Kidney tubule cell (primary cell): Measurements from ENCODE around the gene CEMIP.
"Not testable (repeated sequence)": the region's sequence is repeated elsewhere in the genome, so short reads cannot be mapped to it uniquely, and the experiment has no call there.

ENCODE experiments used
- DNase-seq: peaks from one replicate; pipeline ENCODE4 v3.0.0-alpha.2; 2018; ENCODE audit warnings: low spot score

CEMIP gene

DNA sequence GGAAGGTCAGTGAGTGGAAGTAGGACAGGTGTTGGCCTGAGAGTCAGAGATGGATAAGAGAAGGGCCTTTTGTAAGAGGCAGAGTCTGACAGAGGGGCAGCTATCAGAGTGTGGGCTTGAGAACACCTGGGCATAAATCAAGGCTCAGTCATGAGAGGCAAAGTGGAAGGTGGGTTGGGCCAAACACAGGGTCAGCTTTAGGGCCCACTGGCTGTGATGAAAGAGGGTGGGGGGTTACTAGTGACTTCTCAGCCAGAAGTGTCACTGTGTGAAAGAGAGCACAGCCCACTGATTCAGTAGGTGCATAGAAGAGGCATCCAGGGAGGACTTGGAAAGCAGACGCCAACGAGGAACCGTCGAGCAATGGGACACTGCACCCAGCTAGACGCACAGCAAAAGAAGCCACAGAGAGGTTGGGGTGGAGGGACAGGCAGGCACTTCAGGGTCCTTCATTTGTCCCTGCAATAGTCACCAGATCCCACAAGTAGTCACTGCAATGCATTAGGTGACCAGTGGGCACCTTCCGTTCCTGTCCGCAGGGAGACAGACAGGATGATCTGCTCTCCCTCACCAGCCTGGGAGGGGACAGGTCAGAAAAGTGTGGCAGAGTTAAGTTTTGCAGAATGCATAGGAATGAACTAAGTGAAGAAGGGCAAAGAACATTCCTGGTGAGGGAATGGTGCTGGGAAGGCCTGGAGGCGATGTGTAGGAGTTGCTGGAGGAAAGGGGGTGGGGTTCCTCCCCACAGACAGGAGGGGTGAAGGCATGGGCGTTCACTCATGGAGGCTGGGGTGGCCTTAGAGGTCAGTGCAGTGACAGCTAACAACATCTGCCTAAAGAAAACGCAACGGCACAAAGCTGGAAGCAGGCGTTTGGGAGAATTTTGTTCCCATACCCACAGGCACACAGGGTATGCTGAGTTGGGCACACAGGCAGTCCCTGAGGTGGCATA is 174.1 kb downstream of the CEMIP start:
- DNase-seq = no peak

DNA sequence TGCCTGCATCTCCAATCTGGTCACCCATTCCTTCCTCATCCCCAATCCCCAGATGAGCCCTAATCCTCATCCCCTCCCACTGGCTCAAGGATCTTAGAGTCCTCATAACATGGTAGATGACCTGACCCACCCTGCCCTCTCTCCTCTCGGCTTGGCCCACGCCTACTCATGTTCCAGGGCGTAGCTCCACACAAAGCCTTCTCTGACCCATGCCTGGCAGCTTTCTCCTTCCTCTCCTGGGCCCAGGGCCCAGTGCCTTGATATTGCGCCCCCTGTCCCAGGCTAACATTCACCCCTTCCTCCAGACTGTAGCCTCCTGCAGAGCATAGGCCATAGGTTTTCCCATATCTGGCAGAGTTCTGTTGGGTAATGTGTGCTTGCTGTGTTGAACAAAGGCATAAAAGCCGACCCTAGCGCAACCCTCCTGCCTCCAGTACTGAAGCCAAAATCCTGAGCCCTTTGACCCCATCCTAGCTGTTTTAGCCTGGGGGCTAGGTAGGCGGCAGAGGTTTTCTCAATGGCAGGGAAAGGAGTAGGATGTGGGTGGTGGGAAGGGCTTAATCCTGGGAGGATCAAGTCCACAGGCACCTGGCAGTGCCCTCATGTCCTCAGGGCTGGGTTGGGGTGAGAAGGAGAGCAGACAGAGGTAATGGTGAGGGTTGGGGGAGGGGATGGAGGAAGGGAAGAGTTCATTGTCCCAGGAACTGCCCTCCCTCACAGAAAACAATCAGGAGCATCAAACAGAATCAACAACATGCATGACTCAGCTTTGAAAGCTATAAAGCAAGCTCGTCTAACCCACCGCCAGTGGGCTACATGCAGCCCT is 175.0 kb downstream of the CEMIP start:
- DNase-seq = no peak

DNA sequence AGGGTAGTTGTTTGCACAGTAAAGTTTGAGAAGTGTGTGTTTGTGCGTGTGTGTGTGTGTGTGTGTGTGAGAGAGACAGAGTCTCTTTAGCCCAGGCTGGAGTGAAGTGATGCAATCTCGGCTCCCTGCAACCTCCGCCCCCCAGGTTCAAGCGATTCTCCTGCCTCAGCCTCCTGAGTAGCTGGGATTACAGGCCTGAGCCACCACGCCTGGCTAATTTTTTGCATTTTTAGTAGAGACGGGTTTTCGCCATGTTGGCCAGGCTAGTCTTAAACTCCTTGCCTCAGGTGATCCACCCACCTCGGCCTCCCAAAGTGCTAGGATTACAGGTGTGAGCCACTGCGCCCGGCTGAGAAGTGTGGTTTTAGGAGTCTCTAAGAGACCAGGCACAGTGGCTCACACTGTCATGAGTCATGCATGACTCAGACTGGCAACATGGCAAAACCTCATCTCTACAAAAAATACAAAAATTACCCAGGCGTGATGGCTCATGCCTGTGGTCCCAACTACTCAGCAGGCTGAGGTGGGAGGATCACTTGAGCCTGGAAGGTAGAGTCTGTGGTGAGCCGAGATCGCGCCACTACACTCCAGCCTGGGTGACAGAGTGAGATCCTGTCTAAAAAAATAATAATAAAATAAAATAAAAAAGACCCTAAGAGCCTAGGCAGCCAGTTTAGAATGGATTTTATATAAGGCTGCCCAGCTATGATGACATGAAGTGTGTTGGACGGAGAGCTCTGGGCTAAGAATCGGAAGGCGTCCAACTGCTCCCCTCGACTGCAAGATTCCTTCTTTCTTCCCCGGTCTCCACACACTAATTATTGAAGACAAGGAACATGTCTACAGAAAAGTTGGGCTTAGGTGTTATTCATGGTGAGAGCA is 176.6 kb downstream of the CEMIP start:
- DNase-seq = peak; percentile 99

DNA sequence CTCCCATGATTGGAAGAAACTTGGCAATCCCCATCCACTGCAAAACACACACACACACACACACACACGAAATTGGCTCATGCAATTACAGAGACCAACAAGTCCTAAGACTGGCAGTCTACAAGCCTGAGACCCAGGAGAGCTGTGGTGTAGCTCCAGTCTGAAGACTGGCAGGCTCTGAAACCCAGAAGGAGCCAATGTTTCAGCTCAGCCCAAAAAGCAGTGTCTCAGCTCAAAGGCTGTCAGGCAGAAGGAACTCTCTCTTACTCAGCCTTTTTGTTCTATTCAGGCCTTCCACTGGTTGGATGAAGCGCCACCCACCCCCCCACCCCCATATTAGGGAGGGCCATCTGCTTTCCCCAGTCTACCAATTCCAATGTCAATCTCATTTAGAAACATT is 178.4 kb downstream of the CEMIP start:
- DNase-seq = no peak

DNA sequence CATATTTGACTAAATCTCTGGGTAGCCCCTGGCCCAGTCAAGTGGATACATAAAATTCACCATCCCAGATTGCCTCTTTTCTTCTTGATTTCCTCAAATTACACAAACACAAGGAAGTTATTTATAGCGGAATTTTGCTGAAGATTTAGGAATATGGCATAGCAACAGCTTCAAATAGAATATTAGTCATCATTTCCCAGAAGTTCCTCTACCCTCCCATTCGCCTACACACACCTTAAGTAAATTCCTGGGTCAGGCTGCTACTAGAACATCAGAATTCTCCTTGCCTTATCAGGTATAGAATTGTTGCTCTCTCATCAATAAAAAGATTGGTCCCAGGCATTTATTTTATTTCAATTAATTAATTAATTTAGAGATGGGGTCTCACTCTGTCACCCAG is 178.8 kb downstream of the CEMIP start:
- DNase-seq = peak; percentile 31

DNA sequence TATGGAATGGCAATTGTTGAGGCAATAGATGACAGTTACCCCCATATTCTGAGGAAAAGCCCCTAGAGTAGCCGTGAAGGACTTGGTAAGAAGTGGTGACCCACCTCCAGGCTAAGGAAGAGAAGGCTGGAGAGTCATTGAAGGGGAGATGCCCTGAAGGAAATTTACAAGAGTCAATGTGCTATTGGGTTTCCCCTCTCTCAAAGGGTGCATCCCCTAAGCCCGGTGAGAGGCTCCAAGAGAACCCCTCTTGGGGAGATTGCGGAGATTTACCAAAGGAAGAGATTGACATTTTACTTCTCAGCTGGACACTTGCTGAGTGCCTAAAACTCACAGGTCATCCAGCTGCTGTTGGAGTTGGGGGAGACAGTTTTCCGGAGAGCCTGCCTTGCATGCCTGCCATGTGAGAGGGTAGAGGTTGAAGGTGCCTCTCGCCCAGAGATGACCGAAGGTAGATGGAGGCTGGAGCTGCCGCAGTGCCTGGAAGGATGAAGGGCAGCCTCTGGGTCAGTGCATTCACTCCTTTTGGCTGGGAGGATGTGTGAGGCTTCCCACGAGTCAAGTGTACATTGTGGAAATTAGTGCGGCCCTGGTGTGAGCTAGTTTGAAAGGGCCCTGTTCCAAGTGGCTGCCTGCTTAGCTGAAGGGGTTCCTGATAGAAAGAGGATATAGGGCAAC is 179.8 kb downstream of the CEMIP start:
- no peak for DNase-seq

DNA sequence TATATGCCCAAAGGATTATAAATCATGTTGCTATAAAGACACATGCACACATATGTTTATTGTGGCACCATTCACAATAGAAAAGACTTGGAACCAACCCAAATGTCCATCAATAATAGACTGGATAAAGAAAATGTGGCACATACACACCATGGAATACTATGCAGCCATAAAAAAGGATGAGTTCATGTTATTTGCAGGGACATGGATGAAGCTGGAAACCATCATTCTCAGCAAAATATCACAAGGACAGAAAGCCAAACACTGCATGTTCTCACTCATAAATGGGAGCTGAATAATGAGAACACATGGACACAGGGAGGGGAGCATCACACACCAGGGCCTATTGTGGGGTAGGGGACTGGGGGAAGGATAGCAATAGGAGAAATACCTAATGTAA is 186.3 kb downstream of the CEMIP start:
- not testable (repeated sequence) for DNase-seq

DNA sequence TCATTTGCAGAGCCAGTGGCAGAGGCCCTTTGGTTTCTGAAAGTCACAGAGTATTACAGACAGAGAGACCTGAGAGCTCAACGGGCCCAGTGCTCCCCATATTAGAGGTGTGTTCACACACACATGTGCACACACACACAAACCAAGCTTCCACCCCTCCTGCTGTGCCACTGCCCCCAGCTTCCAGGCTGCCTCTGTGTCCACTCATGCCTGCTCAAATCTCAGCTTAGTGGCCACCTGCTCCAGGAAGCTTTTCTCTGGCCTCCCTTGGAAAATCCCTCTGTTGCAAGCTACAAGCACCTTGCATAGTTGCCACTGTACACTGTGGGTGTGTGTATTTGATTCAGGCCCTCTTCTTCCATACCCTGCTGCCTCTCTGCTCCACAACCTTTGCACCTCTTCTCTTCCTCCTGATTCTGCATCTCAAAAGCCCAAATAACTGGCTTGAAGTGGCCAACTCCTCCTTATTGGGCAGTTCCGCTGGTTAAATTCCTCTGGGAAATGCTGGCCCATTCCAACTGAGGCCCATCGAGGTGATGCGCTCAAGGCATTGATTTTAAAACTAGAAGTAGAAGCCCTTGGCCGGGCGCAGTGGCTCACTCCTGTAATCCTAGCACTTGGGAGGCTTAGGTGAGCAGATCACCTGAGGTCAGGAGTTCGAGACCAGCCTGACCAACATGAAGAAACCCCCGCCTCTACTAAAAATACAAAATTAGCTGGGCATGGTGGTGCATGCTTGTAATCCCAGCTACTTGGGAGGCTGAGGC is 187.4 kb downstream of the CEMIP start:
- DNase-seq = no peak

DNA sequence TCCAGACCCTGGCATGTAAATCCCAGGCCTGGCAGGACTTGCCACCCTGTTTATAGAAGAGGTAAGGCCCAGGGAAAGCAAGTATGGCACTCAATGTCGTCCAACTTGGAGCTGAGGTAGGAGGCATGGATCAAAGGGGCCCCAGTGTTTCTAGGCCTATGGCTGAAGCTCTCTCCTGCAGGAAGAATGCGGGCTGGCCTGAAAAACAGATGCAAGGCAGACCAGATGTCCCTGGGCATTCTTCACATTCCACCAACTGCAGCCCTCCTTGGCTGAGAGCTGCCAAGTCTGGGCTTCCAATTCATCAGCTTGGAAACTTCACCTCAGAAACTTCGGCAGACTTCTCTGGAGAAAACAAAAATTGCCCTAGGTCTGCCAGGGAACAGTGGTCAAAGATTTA is 188.3 kb downstream of the CEMIP start:
- no peak for DNase-seq

DNA sequence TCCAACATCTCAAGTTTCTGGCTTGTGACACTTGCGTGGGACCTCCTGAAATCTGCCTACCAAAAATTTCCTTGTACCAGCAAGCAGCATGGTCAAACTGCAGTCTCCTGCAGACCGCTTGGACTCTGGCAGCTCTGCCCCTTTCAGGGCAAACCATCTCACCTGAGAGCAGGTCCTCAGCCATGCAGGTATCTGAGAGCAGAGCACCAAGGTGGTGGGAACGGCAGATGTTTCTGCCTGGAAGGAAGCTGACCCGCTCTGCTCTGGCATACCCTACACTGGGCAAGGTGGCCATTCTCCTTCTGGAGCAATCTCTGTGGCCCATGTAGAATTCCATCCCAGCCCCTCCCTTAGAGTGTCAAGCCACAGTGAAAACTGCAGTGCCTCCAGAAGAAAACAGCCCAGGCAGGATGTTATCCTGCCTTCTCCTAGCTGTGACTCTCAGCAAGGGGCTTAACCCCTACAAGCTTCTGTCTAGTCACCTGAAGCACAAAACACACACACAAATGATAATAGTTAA is 188.9 kb downstream of the CEMIP start:
- no peak for DNase-seq

DNA sequence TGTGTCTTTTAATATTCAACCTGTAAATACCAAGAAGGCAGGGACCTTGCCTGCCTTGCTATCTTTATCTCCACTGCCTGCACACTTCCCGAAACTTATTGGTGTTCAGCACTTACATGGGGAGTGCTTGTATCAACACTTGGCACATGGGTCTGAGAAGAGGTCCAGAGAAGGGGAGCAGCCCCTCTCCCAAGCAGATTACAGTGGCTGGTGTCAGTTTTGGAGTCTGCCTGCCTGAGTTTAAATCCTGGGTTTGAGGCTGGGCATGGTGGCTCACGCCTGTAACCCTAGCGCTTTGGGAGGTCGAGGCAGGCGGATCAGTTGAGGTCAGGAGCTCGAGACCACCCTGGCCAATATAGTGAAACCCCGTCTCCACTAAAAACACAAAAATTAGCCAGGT is 190.1 kb downstream of the CEMIP start:
- DNase-seq = no peak

DNA sequence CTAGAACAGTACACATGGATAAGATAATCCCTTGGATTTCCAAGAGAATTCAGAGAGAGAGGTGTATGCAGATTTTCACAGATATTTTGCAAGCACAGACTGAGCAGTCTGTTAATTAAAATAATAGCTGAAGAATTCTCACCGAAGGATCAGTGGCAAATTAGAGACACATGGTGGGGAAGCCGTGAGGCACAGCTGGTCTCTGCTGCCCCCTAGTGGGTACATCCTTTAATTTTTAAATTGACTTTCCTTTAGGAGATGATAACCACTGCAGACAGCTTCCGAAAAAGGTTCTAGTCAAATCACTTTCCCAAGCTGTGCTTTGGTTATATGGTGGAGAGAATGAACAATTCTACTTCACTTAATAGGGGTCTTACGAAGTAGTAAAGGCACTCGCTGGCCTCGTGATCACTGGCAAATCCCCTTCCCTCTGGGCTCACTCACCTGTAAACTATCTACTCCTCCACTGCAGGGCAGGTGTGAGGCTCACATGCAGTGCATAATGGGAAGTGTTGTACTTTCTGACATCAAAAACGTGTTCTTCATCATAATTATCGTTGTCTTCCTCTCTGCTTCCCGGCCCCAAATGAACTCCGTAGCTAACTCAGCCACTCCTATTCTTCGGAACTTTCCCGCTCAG is 191.0 kb downstream of the CEMIP start:
- DNase-seq = peak; percentile 67

DNA sequence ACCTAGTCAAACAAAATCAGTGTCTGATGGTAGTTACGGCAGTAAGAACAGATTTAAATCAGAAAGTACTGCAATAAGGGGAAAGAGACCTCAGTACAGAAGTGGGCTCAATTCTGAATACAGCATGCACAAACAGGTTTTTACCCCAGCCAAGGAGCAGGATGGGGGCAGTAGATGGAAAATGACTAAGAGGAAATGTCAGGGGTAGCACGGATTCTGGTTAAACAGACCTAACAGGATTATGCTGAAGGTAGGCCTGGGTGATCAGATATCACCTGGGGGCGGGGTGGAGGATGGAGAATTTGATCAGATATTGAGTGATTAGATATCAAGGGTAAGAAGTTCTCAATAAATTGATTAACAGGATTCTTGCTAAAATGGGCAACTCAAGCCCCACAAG is 191.5 kb downstream of the CEMIP start:
- no peak for DNase-seq

DNA sequence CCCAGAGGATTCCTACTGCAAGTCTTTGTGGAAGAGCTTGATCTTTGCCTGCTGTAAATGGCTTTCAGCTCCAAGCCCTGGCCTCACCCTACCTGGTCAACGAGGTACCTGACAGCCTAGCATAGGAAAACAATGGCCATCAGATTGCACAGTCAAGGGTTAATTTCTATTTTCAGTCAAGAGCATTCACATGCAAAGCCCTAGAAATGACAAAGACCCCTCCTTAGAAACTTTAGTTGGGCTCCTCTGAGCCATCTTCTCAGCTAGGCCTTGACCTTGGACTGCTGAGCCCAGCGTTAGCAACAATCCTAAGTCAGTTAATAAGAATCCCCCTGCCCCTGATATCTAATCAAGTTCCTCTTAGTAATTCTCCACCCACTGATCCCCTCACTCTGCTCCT is 192.0 kb downstream of the CEMIP start:
- no peak for DNase-seq

DNA sequence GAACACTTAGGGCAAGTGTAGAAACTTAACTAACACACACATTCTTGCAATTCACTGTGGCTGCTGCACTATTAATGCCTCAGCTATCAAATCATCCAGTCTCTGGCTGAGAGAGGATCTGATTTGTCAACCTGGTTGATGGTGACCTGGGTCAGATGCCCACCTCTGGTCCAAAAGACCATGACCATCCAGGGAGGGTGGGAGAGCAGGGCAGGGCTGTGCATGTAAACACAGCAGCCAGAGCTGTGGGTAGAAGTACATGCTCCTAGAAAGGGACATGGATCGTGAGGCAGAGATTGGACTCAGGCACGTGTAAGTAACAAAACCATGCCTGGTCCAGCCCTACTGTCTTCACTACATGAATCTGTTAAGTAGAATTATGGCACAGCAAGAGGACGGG is 193.1 kb downstream of the CEMIP start:
- DNase-seq = no peak

DNA sequence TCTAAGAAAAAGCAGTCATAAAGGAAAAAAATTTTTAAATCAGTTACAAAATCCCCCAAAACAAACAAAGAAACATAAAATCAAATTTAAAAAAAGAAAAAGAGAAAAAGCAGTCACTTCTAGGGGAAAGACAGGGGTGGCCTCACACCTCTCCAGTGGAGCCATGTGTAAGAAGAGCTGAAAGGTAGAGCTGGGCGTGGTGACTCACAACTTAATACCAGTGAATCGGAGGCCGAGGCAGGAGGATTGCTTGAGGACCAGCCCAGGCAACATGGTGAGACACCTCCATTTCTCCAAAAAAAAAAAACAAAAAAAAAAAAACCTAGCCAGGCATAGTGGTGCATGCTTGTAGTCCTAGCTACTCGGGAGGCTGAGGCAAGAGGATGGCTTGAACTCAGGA is 195.7 kb downstream of the CEMIP start:
- DNase-seq = no peak

DNA sequence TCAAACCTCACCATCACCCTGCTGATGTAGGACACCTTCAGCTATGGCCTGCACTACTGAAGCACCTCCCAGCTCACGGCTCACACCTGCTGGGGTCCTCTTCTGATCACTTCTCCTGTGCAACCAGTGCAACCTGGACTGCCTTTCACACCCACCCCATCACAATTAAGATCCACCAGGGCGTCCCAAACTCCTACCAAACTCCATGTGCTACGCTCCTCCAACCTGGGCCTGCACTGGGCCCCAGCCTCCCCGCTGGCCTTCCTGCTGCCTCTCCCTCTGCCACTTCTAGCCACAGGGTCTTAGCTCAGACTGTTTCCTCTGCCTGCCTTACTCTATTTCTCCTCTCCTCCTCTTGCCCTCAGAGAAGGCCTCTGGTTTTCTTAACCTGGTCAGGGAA is 197.7 kb downstream of the CEMIP start:
- no peak for DNase-seq

DNA sequence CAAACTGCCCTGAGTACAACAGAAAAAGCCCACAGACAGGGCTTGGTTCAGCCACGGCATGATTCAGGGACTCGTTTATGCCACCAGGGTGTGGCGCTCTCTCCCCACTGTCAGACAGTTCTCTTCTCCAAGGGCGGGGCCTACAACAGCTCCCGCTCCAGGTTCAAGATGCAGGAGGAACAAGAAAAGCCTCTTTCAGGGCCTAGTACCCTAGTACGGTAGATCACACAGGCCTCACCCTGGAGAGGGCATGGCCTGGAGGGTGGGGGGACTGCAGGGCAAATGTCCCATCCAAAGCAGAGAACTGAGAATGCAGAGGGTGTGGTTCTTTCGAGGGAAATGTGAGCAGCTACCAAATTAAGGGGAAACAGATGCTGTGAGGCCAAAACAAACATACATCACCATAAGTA is 198.5 kb downstream of the CEMIP start:
- DNase-seq = no peak

DNA sequence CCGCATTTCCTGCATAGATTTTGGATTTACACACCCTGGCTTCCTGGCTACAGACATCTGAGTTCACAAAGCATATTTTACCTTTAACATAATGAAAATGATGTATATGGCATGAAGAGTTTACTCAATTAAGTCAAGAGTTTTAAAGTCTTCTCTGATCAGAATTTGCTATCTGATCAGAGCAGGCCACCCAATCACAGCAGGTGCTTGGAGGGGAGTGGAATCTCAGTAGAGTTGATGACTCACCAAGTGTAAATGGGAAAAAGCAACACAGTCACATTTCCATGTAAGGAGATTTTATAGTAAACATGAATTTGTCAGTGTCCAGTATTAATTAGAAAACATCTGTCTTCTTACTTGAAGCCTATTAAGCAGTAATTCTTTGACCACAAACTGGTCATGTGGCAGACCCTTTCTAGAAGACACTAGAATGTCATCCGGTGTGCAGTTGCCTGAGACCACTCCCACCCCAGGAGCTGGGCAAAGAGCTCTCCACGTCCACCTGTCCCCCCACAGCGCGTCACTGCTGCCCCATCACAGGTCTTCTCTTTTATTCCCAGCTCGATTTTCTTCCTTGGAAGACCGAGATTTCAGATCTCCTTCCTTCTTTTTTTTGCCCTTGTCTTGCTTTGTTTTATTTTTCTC is 199.6 kb downstream of the CEMIP start:
- peak; percentile 43 for DNase-seq
